HG03025 (cell line): ENCODE data around the gene ALOX15.
"Not testable (repeated sequence)": the region's sequence is repeated elsewhere in the genome, so short reads cannot be mapped to it uniquely, and the experiment has no call there.

Experiments
- ATAC-seq: cut with Tn5 transposase; IDR thresholded peaks from one replicate; pipeline ENCODE4 v1.9.1; 2021; ENCODE audit warnings: mild to moderate bottlenecking, moderate library complexity; ENCODE audit not compliant: unreplicated experiment, low FRiP score

The ALOX15 gene, protein sequence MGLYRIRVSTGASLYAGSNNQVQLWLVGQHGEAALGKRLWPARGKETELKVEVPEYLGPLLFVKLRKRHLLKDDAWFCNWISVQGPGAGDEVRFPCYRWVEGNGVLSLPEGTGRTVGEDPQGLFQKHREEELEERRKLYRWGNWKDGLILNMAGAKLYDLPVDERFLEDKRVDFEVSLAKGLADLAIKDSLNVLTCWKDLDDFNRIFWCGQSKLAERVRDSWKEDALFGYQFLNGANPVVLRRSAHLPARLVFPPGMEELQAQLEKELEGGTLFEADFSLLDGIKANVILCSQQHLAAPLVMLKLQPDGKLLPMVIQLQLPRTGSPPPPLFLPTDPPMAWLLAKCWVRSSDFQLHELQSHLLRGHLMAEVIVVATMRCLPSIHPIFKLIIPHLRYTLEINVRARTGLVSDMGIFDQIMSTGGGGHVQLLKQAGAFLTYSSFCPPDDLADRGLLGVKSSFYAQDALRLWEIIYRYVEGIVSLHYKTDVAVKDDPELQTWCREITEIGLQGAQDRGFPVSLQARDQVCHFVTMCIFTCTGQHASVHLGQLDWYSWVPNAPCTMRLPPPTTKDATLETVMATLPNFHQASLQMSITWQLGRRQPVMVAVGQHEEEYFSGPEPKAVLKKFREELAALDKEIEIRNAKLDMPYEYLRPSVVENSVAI

DNA sequence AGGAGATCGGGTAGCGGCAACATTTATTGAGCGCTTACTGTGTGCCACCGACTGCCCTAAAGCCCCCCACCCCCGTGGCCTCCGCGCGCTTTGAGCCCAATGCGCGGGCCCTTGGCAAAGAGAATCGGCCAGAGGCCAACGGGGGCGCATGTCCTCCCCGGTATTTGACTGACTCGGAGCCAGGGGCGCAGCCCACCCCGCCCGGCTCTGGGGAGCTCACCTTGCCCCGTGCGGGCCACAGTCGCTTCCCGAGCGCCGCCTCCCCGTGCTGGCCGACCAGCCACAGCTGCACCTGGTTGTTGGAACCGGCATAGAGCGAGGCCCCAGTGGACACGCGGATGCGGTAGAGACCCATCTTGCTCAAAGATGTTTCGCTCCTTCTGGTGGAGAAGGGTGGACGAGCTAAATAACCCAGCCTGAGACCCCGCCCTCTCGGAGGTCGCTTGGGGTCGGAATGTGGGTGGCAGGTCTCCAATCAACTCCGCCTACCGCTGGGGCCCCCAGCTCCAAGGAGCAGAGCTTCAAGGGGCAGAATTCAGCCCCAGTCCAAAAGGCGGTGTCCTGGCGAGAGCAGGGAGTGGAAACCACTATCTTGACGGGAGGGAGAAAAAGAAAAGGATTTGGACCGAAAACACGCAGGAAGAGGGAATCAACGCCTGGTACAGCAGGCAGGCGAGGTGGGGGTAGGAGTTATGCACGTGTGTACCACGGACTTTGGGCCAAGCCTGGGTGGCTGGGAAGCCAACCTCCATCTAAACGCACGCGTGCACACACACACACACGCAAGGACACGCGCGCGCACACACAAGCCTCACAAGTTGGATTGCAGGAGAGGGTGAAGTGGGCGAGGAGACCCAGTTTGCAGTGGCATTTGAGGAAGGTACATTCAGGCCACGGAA is at the start of gene ALOX15:
ALOX15 (minus strand) TSS at position 382 of the 899 bp plus-strand sequence; CDS start at position 355, 27 bp downstream.
- ATAC-seq, result no peak

DNA sequence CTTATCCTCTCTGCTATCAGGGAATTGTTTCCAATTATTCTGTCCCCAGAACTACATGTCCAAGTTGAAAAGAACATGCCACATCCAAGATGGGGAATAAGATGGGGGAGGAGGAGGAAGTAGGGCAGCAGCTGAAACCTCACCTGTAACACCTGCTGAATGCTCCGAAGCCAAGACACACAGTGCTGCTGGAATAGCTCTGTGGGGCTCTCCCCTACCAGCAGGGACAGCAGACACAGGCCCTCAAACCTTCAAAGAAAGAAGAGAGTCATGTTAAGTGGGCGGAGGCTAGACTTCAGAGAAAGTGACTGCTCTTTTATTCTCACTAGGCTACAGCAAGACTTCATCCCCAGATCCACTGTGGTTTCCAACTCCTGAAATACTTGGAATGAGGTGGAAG is 49.3 kb upstream of the ALOX15 start:
- ATAC-seq, result no peak

DNA sequence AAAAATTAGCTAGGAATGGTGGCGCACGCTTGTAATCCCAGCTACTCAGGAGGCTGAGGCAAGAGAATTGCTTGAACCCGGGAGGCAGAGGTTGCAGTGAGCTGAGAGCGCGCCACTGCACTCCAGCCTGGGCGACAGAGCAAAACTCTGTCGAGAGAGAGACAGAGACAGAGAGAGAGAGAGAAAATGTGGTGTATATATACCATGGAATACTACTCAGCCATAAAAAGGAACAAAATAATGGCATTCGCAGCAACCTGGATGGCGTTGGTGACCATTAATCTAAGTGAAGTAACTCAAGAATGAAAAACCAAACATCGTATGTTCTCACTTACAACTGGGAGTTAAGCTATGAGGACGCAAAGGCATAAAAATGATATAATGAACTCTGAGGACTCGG is 48.4 kb upstream of the ALOX15 start:
- ATAC-seq, result not testable (repeated sequence)

DNA sequence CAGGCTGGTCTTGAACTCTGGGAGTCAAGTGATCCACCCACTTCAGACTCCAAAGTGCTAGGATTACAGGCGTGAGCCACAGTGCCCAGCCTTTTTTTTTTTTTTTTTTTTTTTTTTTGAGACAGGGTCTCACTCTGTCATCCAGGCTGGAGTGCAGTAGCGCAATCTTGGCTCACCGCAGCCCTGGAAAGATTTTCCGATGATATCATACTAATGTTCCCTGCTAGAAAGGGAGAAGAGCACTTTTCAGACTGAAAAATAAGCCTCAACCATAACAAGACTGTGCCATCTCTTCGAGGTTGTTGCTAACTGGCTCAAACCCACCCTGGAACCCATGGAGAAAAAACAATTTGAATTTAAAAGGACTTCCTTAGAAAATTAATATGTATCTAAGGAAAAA is 42.3 kb upstream of the ALOX15 start:
- ATAC-seq, result not testable (repeated sequence)

DNA sequence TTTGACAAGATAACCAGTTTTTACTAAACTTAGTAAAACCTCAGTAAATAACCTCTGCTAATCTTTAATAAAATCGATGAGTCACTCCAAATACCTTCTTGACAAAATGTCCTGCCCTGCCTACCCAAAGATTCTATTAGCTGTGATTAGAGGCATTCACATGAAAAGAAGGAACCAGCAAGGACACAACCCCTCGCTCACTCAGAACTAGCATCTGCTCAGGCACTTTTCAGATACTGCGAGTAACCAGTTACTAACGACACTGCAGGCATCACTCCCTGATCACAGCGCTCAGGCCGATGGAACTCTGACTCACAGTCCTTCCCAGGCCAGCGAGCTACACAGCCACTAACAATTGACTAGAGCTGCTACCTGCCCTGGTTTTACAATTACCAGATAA is 38.2 kb upstream of the ALOX15 start:
- ATAC-seq, result no peak

DNA sequence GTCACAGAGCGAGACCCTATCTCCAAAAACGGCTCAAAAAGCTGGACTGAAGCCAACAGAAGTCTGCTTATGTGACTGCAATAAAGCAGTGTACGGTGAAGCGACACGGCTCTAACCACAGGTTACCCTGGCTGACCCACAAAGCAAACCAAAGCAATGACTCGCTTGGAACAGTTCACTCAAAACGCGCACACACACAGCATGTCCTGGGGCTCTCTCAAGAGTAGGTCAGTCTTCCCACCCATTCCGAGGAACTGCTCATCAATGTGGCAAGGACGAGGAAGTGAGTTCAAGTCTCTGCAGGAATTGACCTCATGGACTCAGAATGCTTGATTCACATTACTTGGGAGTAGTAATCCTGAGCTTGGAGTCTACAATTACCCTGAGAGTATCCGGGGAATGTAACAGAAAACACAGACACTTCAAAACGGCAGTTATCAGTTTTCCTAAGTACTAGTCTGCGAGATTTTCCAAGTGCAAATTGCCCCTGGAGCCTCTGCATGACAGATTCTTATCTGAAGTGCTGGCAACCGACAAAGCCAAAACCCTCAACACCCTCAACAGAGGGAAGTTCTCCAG is 37.1 kb upstream of the ALOX15 start:
- no peak for ATAC-seq

DNA sequence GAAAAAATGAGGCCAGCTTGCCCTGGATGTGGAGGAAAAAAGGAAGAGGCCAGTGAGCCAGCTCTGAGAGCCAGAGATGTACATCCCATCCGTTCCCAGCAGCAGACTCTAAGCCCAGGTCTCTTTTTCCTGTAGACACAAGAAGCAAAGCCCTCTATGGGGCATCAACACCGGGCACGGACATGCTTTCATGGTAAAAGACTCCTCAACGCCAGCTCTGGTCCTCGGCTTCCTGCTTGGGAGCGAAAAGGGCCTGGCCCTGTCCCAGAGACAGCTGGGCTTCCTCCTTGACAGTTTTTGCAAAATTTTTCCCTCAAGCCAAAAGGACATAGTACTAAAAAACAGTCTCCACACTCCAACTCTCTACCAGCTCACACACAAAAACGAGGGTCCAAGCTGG is 35.3 kb upstream of the ALOX15 start:
- ATAC-seq, result no peak

DNA sequence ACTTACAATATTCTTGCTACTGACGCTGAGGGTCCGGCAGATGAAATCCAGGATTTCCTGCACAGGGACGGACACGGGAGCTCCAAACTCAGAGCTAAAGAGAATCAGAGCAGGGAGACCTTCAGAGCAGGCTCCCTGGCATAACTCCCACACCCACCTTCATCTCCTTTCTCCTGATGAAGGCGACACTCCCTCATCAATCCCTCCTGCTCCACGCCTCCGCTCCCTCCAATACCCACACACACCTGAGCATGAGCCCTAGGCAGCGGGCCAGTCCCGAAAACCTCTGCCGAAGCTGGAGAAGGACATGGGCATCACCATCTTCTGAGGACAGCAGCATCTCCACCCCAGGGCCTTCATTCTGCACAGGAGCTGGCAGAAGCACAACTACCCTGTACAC is 34.3 kb upstream of the ALOX15 start:
- ATAC-seq, result no peak

DNA sequence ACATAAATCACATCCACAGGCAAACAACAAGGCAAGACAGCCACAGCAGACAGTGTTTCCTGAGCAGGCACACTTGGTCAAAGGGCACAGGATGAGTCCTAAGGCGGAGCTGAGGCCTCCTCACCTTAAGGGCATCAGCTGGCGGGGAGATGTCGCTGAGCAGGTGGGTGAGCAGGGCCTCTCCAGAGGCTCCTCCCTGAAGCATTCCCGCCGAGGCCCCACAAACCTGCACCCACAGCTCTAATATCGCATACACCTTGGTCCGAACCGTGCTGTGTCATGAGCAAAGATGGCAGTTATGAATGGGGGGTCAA is 33.2 kb upstream of the ALOX15 start:
- ATAC-seq, result no peak

DNA sequence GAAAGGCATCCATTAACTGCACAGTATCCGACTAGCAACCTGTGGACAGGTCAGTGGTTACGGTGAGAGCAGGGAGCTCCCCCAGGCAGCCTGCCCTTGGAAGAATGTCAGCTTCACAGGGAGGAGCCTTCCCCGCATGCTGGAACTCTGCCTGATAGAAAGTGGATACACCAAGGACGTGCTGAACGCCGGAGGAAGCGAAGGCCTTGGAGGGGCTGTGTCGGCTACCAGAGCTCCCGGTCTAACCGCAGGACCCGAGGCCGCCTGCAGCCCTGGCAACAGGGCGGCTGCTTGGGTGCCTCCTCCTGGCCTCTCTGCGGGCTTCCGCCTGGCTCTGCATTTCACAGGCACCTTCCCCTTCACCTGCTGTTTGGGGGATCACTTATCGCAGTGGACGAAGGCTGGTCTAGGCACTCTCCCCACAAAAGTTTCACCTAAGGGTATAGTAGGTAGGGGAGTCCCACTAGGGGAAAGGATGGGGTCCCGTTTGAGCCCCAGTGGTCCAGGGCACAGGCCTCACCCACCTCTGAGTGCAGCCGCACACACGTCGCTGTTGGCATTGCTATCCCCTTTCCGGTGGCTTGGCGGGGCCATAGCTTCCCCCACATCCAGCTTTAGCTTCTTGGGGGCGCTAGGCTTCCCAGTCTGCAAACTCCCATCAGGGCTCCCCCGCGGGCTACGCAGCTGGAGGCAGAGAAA is 32.7 kb upstream of the ALOX15 start:
- ATAC-seq, result no peak

DNA sequence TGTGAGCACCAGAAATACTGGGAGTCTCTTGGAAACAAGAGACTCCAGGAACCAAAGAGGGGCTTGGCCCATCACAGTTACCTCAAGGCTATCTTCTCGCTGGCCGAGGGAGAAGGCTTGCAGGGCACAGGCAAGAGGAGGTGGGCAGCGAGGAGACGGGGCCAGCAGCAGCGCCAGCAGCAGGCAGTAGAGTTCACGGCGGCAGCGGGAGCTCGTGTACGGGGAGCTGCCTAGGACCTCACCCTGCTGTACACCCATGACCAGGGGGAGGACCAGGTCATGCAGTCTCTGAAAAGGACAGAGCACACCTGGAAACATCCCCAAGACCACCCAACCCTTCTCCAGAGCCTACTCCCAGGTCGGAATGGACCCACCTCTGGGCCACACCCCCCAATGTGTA is 31.7 kb upstream of the ALOX15 start:
- ATAC-seq, result no peak

DNA sequence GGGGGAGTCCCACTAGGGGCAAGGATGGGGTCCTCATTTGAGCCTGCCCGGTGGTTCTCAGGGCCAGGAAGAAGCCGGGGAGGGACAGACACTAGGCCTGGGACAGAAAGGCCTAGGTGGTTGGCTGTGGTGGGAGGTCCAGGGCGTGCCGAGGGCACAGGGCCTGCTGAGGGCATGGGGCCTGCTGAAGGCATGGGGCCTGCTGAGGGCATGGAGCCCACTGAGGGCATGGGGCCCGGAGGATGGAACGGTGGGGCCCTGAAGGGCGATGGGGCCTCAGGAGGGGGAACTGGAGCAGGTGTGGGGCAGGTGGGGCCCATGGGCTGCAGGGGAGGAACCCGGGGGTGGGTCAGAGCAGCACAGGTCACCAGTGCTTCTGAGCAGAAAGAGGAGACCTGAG is 31.3 kb upstream of the ALOX15 start:
- no peak for ATAC-seq

DNA sequence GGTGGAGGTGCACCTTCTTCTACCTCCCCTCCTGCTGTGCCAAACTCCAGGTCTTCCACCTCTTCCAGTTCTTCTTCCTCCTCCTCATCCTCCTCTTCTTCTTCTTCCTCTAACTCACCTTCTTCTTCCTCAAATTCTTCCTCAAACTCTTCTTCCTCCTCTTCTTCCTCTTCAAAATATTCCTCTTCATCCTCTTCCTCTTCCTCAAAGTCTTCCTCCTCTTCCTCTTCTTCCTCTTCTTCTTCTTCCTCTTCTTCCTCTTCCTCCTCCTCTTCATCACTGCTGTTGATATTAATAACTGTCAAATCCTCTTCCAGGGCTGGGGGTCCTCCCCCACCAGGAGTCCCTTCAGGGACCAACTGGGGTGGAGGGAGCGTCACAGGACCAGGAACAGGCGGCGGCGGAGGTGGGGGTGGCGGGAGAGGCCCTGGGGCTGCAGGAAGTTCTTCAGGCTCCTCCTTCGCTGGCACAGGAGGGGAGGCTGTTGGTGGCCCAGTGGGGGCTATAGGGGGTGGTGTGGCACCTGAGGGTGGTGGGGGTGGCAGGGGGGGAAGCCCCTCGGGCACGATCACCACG is 30.7 kb upstream of the ALOX15 start:
- ATAC-seq, result no peak

DNA sequence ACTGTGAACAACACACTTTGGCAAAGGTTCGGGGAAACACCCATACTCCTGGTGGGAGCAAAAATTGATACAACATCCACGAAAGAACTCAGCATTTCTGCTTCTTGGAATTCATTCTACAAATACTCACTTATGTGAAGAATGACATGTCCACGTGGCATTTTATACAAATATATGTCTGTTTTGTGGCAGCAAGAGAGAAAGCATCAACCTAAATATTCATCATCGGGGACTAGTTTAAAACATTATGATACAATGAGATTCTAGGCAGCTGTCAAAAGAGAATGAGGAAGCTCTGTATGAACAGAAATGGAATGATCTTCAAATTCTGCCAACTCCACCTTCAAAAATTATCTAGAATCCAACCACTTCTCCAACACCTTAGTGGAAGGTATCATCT is 25.7 kb upstream of the ALOX15 start:
- no peak for ATAC-seq

DNA sequence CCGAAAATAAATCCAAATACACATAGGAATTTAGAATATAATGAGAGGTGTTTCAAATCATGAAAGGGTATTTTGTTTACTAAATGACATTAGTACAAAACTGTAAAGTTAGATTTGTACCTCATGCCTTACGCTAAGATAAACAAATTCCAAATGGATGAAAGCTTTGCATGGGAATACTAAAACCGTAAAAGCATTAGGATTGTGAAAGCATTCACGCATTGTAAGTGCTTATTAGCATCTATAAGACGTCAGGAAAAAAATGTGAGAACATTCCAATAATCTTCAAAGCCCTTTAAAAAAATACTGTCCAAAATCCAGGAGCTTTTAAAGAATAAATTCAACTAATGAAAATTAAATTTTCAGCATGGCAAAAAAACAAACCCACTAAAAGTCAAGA is 24.8 kb upstream of the ALOX15 start:
- ATAC-seq, result no peak

DNA sequence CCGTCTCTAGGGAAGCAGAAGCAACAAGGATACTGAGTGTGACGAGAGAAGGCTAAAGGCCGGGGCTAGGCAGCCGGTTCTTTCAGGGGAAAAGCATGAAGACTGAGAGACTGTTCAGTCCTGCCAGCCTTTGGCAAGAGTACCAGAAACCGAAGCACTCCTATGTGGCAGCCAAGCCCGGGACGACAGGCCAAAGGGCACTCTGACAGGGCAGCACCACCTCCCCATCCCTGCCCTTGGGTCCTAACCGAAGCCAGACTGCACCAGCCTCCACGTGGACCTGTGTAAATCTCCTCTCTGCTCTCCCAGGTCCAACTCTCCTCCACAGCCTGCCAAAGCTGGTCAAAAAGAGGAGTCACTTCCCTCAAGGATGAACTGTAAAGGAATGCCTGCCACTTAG is 23.5 kb upstream of the ALOX15 start:
- ATAC-seq, result no peak

DNA sequence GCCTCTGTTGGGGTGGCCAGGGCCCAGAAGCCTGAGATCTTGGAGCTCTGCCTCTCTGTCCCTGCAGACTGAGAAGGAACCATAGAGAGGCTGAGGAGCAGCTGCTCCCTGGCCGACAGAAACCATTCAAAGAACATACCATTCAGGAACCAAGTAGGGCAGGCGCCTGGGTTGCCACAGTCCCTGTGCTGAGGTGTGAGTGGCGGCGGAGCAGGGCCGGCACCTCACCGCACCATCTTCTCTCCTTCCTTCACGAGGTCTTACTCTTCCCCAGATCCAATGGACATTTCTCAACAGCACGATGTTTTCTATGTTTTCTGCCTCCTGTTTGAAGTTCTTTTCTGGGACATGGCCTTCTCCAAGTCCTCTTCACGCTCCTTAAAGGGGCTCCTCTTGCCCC is 22.8 kb upstream of the ALOX15 start:
- no peak for ATAC-seq

DNA sequence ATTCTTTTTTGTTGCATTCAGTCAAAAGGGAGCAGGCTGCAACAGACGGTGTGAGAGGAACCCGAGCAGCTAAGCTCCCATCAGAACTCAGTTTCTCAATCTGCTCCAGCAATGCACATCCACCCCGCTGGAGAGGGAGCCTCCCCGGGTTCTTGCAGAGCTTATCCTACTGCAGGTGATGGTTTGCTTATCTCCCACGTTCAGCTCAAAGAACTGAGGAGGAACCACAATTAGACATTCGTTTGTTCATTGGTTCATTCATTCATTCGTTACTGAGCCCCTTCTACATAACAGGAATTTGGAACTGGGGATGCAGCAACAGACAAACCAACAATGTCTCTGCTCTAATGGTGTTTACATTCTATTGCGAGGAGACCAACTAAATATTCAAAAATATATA is 22.2 kb upstream of the ALOX15 start:
- ATAC-seq, result no peak

DNA sequence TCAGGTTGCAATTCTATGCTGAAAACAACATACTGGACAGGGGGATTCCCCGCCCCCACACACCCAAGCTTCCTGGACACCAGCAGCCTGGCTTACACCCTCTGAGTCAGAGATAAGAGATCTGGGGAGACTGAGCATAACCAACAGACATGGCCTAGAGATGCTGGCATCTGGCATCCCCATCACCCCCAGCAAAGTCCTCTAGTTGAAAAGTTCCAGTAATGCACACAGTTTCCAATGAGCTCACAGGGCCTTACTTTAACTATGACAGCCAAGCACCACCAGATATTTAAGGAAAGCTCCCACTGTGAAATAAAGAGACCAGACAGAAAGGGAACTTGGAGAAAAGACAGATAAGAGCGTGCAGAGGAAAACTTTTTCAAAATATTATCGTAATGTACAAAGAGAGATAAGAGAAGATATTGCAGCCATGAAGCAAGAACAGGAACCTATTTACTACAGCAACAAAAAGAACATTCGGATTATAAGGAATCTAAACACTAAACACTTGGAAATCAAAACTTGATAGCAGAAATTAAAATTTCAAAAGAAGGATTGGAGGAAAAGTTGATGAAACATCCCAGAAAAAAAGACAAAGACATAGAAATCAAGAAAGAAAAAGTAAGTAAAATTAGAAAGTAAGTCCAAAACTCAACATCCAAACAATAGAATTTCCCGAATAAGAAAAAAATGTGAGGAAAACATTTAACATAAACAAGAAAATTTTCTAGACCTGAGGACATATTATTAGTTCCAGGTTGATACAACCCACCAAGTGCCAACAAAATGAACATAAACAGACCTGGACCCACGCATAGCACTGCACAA is 17.2 kb upstream of the ALOX15 start:
- no peak for ATAC-seq
